GM12872 (cell line): ENCODE data around the gene RASGRF1.

Experiments used
- TF ChIP-seq, protein P1 (sequence below): IDR thresholded peaks from 3 replicates; pipeline ENCODE4 v1.5.1; 2011; ENCODE audit warnings: low read depth, mild to moderate bottlenecking, low read length, moderate library complexity; ENCODE audit not compliant: insufficient read depth

Gene RASGRF1

DNA sequence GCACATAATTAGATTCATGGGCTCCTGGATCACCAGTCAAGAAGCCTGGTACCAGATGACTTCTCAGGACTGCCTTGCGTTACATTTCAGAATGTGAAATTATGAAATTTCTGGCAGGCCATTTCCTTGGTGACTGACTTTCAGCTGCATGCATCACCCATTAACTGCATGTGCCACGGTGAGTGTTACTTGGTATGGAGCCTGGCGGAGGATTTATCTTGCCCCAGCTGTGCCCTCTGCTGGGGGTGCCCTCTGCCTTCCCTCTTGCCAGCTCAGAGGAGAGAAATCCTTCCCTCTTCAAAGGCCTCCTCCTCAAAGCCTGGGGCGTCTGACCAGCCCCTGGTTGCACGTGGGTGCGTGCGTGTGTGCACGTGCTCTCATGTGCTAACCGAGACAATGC is 88.0 kb downstream of the RASGRF1 start:
- TF ChIP-seq, protein P1, sequence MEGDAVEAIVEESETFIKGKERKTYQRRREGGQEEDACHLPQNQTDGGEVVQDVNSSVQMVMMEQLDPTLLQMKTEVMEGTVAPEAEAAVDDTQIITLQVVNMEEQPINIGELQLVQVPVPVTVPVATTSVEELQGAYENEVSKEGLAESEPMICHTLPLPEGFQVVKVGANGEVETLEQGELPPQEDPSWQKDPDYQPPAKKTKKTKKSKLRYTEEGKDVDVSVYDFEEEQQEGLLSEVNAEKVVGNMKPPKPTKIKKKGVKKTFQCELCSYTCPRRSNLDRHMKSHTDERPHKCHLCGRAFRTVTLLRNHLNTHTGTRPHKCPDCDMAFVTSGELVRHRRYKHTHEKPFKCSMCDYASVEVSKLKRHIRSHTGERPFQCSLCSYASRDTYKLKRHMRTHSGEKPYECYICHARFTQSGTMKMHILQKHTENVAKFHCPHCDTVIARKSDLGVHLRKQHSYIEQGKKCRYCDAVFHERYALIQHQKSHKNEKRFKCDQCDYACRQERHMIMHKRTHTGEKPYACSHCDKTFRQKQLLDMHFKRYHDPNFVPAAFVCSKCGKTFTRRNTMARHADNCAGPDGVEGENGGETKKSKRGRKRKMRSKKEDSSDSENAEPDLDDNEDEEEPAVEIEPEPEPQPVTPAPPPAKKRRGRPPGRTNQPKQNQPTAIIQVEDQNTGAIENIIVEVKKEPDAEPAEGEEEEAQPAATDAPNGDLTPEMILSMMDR = no peak

DNA sequence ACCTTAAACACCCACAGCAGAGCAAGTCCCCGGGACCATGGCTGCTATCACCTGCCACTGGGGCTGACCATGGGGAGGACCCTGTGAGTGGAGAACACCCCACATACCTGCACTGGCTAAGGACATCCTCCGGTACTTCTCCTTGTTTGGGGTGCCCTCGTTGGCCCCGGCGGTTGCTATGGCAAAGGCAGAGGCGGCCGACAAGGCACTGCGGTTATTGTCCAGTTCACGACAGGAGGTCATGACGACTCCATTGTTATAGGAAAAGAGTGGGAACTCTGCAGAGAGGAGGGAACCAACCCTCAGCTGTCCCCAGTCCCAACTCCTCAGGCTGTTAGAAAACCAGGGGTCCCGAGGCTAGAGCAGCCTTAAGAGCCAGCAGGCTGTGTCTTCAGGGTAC is 90.9 kb downstream of the RASGRF1 start:
- TF ChIP-seq, protein P1 = no peak

DNA sequence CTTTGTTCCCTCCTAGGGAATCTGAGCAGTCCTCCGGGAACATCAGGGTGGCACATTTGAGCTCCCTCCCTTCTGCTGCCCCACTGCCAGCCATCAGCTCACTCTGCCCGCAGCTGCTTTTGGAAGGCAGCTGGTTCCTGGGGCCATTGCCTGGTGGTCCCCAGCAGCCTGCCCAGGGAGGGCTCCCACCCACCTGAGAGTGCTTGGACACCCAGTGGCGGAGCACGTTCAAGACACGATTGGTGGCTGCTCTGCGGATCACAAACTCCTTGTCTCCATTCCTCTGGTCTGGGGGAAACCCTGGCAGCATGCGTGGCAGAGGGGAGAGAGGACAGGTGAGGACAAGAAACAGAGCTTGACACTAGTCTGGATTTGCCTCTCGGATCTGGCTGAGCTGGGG is 92.1 kb downstream of the RASGRF1 start:
- TF ChIP-seq, protein P1 = no peak

DNA sequence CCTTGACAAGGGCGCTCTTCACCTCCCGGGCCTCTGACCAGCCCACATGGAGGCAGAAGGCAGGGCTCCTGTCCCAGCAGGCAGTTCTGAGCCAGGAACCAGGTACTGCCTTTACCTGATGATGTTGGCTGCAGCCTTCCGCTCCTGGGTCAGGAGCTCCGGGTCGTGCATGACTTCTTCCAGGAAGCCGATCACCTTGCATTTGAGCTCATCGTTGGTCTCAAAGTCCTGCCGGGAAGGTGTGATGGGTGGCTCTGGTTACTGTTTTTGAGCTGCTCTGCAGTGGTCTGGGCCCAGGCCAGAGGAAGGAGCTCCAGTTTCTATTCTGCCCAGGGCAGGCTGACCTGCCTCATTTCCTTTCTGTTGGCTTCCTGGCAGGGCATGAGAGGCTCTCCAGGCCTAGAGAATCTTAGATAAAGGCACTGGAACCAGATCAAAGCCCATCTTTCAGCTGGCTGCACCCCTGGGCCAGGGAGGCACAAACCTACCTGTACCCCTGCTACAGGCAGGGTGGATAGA is 92.5 kb downstream of the RASGRF1 start:
- TF ChIP-seq, protein P1 = no peak

DNA sequence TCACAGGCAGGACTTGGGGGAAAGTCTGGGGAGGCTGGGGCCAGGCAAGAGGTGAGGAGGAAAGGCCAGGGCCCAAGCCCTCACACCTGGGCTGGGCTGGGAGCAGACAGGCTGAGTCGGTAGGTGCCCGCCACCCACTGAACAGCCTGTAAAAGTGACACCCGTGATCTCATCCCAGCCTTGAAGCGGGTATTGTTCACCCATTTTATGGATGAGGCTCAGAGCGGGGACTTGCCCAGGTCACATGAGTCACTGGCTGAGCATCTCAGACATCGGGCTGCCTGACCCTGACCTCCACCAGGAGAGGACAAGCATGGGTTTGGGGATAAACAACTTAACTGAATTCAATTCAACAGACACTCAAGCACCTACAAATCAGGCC is 93.7 kb downstream of the RASGRF1 start:
- TF ChIP-seq, protein P1 = no peak

DNA sequence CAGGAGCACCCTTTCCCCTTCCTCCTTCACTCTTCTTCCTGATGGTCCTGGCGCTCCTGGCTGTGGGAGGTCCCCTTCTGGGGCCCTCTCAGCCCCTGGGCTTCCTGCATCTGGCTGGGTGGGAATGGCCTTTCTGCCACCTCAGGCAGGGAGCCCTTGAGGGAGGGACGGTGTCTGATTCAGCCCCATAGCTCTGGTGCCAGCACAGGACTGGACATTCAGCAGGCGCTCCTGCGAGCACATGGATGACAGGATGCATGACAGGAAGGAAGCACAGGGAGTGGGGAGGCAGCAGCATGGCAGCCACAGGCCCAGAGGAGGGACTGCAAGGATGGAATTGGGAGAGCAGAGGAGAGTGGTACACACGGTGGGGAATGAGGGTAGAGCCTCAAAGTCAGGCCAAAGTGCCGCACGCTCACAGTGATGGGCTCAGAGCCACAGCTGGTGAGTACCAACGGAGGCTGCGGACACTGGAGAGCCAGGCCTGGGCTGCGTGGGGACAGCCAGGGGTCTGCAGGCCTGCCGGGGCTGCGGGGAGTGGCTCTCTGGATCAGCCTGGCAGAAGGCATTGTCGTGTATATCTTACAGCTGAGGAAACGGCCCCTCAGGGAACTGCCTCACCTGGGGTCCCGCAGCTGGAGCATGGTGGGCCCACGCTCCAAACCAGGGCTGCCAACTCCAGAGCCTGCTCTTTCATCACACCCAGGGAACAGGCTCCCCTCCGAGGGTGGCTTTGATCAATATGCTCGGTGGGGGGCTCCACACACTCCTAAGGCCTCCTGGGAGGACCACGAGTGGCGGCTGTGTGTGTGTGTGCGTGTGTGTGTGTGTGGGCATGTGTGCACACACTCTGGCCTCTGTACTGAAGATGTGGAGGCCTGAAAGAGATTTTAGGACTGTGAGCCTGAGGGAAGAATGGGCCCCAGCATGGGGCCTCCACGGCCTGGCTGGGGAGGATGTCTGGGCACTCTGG is 94.4 kb downstream of the RASGRF1 start:
- TF ChIP-seq, protein P1 = no peak

DNA sequence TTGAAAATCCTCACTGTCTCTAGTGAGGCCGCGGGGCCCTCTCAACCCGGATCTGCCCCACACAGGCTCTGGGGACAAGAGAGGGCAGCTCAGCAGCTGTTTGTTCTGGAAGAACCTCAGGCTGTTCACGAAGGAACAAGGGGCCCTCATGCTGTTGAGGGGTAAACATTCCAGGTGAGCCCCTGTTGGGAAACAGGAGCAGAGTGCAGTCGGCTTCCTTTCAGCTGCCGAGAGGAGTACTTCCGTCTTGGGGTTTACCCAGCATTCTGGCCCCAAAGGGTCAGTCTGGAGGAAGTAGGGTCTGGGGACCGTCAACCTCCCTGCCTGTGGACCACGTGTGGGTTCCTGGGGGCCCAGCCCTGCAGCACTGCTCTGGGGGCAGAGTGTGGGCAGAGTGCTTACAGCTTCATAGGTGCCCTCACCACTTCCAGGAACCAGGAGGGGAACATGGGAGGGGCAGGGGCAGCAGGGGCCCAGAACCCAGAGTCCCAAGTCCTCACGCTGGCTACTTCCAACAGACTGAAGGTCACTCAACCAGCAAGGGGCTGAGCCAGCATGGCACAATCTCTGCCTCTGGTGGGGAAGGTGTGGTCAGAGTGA is 96.5 kb downstream of the RASGRF1 start:
- TF ChIP-seq, protein P1 = no peak
